GM18520 (cell line): ENCODE results near the gene SECTM1.

Experiments
- ATAC-seq: cut with Tn5 transposase; IDR thresholded peaks from one replicate; pipeline ENCODE4 v1.9.1; 2021; ENCODE audit not compliant: unreplicated experiment

SECTM1 gene

GRCh38 chr17:82316651-82317393 is 16.7 kb downstream of the SECTM1 start:
- ATAC-seq, result no peak

GRCh38 chr17:82315703-82316358 is 17.7 kb downstream of the SECTM1 start:
- ATAC-seq, result no peak

- ATAC-seq, result no peak
Measured at GRCh38 chr17:82314727-82315605, 18.6 kb downstream of the SECTM1 start.

- no peak for ATAC-seq
Measured at GRCh38 chr17:82314012-82314726, 19.4 kb downstream of the SECTM1 start.

- ATAC-seq, result no peak
Measured at GRCh38 chr17:82313195-82314011, 20.2 kb downstream of the SECTM1 start.

GRCh38 chr17:82311971-82312370 is 21.6 kb downstream of the SECTM1 start:
- no peak for ATAC-seq

- no peak for ATAC-seq
Measured at GRCh38 chr17:82310877-82311276, 22.7 kb downstream of the SECTM1 start.

GRCh38 chr17:82309656-82310570 is 23.7 kb downstream of the SECTM1 start:
- ATAC-seq, result no peak

GRCh38 chr17:82305727-82306300 is 27.8 kb downstream of the SECTM1 start:
- no peak for ATAC-seq

GRCh38 chr17:82304826-82305726 is 28.5 kb downstream of the SECTM1 start:
- ATAC-seq, result no peak

- no peak for ATAC-seq
Measured at GRCh38 chr17:82303944-82304808, 29.4 kb downstream of the SECTM1 start.

GRCh38 chr17:82302991-82303943 is 30.3 kb downstream of the SECTM1 start:
- no peak for ATAC-seq

- ATAC-seq, result no peak
Measured at GRCh38 chr17:82302568-82302963, 31.0 kb downstream of the SECTM1 start.

GRCh38 chr17:82301916-82302567 is 31.5 kb downstream of the SECTM1 start:
- ATAC-seq, result no peak

- no peak for ATAC-seq
Measured at GRCh38 chr17:82301300-82301915, 32.2 kb downstream of the SECTM1 start.
